Stimulated activated CD8-positive, alpha-beta memory T cell treated with anti-CD3 and anti-CD28 coated beads, Interleukin-7, amount 100 ng/mL, for 24 hours (primary cell): Measurements from ENCODE around the gene RNF111.
"Not testable (repeated sequence)": the region's sequence is repeated elsewhere in the genome, so short reads cannot be mapped to it uniquely, and the experiment has no call there.

Experiments used
- DNase-seq: peaks from one replicate; pipeline ENCODE4 v3.0.0-alpha.2; 2020; ENCODE audit warnings: low read depth

Gene RNF111

GRCh38 chr15:59059076-59059597 is 71.7 kb downstream of the RNF111 start:
- no peak for DNase-seq

- DNase-seq: no peak
Observed at GRCh38 chr15:59060348-59060747, 72.9 kb downstream of the RNF111 start.

- DNase-seq: no peak
Observed at GRCh38 chr15:59063042-59063441, 75.6 kb downstream of the RNF111 start.

GRCh38 chr15:59069430-59069829 is 82.0 kb downstream of the RNF111 start:
- no peak for DNase-seq

GRCh38 chr15:59074607-59075006 is 87.1 kb downstream of the RNF111 start:
- DNase-seq: no peak

GRCh38 chr15:59087731-59088130 is 100.3 kb downstream of the RNF111 start:
- DNase-seq: no peak

- DNase-seq: no peak
Observed at GRCh38 chr15:59094077-59094476, 106.6 kb downstream of the RNF111 start.

- DNase-seq: no peak
Observed at GRCh38 chr15:59096429-59096828, 109.0 kb downstream of the RNF111 start.

- no peak for DNase-seq
Observed at GRCh38 chr15:59099162-59099685, 111.8 kb downstream of the RNF111 start.

- no peak for DNase-seq
Observed at GRCh38 chr15:59104602-59104911, 117.1 kb downstream of the RNF111 start.

- peak; percentile 64 for DNase-seq
Observed at GRCh38 chr15:59104912-59105732, 117.7 kb downstream of the RNF111 start, which contains the start of gene CCNB2. Gene CCNB2, plus strand, starts transcription at chr15:59105146. Its CDS starts 123 bp downstream, at chr15:59105269.

- no peak for DNase-seq
Observed at GRCh38 chr15:59105854-59106253, 118.4 kb downstream of the RNF111 start.

- DNase-seq: no peak
Observed at GRCh38 chr15:59111251-59111650, 123.8 kb downstream of the RNF111 start.

GRCh38 chr15:59115047-59115446 is 127.6 kb downstream of the RNF111 start:
- no peak for DNase-seq

- no peak for DNase-seq
Observed at GRCh38 chr15:59116141-59116540, 128.7 kb downstream of the RNF111 start.

GRCh38 chr15:59116771-59117170 is 129.3 kb downstream of the RNF111 start:
- DNase-seq: no peak

- DNase-seq: no peak
Observed at GRCh38 chr15:59119625-59120024, 132.2 kb downstream of the RNF111 start.

GRCh38 chr15:59120937-59121336 is 133.5 kb downstream of the RNF111 start:
- DNase-seq: no peak

GRCh38 chr15:59124261-59124660 is 136.8 kb downstream of the RNF111 start:
- no peak for DNase-seq

GRCh38 chr15:59125683-59126082 is 138.2 kb downstream of the RNF111 start:
- not testable (repeated sequence) for DNase-seq

- not testable (repeated sequence) for DNase-seq
Observed at GRCh38 chr15:59127255-59127654, 139.8 kb downstream of the RNF111 start.

GRCh38 chr15:59131456-59131855 is 144.0 kb downstream of the RNF111 start:
- no peak for DNase-seq

GRCh38 chr15:59131969-59132562 is 144.6 kb downstream of the RNF111 start:
- DNase-seq: no peak
